MM.1S (cell line): ENCODE measurements around the gene ARHGEF12.
A peak's percentile ranks its signal among the peaks of the same experiment; 100 is the strongest.

Source experiments
- DNase-seq: peaks from one replicate; pipeline ENCODE4 v3.0.0-alpha.2; 2015
- H2AFZ ChIP-seq: fragments of 300-600 bp; sonication (generic); 2 replicates; pipeline ENCODE4 v1.6.0; 2016; ENCODE audit warnings: antibody characterized with exemption, low read length
- H3F3A ChIP-seq: fragments of 300-600 bp; sonication (generic); 2 replicates; pipeline ENCODE4 v1.6.1; 2016; ENCODE audit warnings: mild to moderate bottlenecking, antibody characterized with exemption, low read length, moderate library complexity, mixed read lengths; ENCODE audit not compliant: insufficient read depth
- H3K27ac ChIP-seq: fragments of 300-600 bp; sonication (generic); 2 replicates; pipeline ENCODE4 v1.5.1; 2016; ENCODE audit warnings: mild to moderate bottlenecking, low read length
- H3K27me3 ChIP-seq: fragments of 300-600 bp; sonication (generic); replicated peaks from 2 replicates; pipeline ENCODE4 v1.6.0; 2016; ENCODE audit warnings: low read length; ENCODE audit not compliant: insufficient read depth
- H3K36me3 ChIP-seq: fragments of 300-600 bp; sonication (generic); replicated peaks from 2 replicates; pipeline ENCODE4 v1.6.1; 2016; ENCODE audit warnings: mild to moderate bottlenecking, low read length, mixed read lengths; ENCODE audit not compliant: insufficient read depth
- H3K4me1 ChIP-seq: fragments of 300-600 bp; sonication (generic); 2 replicates; pipeline ENCODE4 v1.6.1; 2016; ENCODE audit warnings: low read length, mixed read lengths
- H3K4me2 ChIP-seq: fragments of 300-600 bp; sonication (generic); 2 replicates; pipeline ENCODE4 v1.6.0; 2016; ENCODE audit warnings: low read depth, low read length
- H3K4me3 ChIP-seq: fragments of 300-600 bp; sonication (generic); 2 replicates; pipeline ENCODE4 v1.5.1; 2016; ENCODE audit warnings: low read length, mixed read lengths
- H3K79me2 ChIP-seq: fragments of 300-600 bp; sonication (generic); 2 replicates; pipeline ENCODE4 v1.6.1; 2016; ENCODE audit warnings: mixed run types, low read length, mixed read lengths
- H3K9ac ChIP-seq: fragments of 300-600 bp; sonication (generic); 2 replicates; pipeline ENCODE4 v1.6.1; 2016; ENCODE audit warnings: low read length, mixed read lengths
- H3K9me2 ChIP-seq: fragments of 300-600 bp; sonication (generic); replicated peaks from 2 replicates; pipeline ENCODE4 v1.6.1; 2016; ENCODE audit warnings: mild to moderate bottlenecking, low read length, mixed read lengths; ENCODE audit not compliant: insufficient read depth
- H3K9me3 ChIP-seq: fragments of 300-600 bp; sonication (generic); replicated peaks from 2 replicates; pipeline ENCODE4 v1.6.1; 2016; ENCODE audit warnings: mild to moderate bottlenecking, low read length, mixed read lengths; ENCODE audit not compliant: insufficient read depth
- H4K20me1 ChIP-seq: fragments of 300-600 bp; sonication (generic); 2 replicates; pipeline ENCODE4 v1.6.1; 2016; ENCODE audit warnings: mild to moderate bottlenecking, low read length, moderate library complexity, mixed read lengths; ENCODE audit not compliant: insufficient read depth
- EZH2 ChIP-seq: fragments of 300-600 bp; sonication (generic); optimal IDR thresholded peaks from 2 replicates; pipeline ENCODE3; 2017; ENCODE audit warnings: low read depth, mild to moderate bottlenecking, antibody characterized with exemption, low read length, mixed read lengths
- EZH2phosphoT487 ChIP-seq: fragments of 300-600 bp; sonication (generic); IDR thresholded peaks from 2 replicates; pipeline ENCODE4 v1.6.1; 2018; ENCODE audit warnings: antibody characterized with exemption, low read length
- TF ChIP-seq, protein P1 (sequence below): fragments of 300-600 bp; sonication (generic); IDR thresholded peaks from 2 replicates; pipeline ENCODE4 v1.5.1; 2016; ENCODE audit warnings: antibody characterized with exemption, low read length, mixed read lengths

ARHGEF12 gene

DNA sequence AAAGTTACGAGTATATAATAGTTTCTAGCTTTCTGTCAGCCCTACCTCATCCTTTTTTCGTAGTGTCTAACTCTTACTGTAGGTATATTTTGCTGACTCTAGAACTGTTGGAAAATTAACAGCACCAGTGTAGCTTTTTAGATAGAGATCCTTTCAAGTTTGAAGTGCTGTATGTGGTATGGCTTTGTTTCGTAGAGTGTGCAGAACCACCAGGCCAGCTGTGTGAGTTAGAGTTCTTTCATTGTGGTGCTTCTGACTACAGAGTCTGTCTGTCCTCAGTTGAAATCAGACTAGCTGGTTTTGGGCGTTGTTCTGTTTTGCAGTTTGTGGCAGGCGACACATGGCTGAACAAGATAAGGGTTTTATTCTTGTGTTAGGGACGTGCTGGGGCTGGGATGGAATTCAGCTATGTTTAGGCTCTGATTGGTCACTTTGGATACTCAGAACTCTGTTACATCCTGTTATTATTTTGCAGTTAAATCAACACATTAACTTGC is 3.2 kb downstream of the ARHGEF12 start:
- H3K9ac ChIP-seq = peak overlapping the region; percentile 84; the same call in 1 of the 2 replicates
- H2AFZ ChIP-seq = no peak overlapping the region
- no peaks in the 10 kb centered on the region for H4K20me1 ChIP-seq
- H3K79me2 ChIP-seq = peaks cover 72% of the 10 kb centered on the region
- 0 out of 2 replicates have a peak, but pooled peaks cover 3% of the 10 kb centered on the region for H3K36me3 ChIP-seq
- peaks cover 51% of the 10 kb centered on the region for H3F3A ChIP-seq
- TF ChIP-seq EZH2 (no peak), EZH2phosphoT487 (no peak)
- TF ChIP-seq, protein P1, sequence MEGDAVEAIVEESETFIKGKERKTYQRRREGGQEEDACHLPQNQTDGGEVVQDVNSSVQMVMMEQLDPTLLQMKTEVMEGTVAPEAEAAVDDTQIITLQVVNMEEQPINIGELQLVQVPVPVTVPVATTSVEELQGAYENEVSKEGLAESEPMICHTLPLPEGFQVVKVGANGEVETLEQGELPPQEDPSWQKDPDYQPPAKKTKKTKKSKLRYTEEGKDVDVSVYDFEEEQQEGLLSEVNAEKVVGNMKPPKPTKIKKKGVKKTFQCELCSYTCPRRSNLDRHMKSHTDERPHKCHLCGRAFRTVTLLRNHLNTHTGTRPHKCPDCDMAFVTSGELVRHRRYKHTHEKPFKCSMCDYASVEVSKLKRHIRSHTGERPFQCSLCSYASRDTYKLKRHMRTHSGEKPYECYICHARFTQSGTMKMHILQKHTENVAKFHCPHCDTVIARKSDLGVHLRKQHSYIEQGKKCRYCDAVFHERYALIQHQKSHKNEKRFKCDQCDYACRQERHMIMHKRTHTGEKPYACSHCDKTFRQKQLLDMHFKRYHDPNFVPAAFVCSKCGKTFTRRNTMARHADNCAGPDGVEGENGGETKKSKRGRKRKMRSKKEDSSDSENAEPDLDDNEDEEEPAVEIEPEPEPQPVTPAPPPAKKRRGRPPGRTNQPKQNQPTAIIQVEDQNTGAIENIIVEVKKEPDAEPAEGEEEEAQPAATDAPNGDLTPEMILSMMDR = no peak
- peaks cover 28% of the 10 kb centered on the region for H3K4me1 ChIP-seq
- peak overlapping the region; percentile 32 for H3K4me3 ChIP-seq
- H3K9me3 ChIP-seq = no peaks in the 10 kb centered on the region
- H3K4me2 ChIP-seq = peak overlapping the region; percentile 59
- H3K27ac ChIP-seq = peak overlapping the region; percentile 34; the same call in 1 of the 2 replicates
- DNase-seq = peak; percentile 60
- no peaks in the 10 kb centered on the region for H3K9me2 ChIP-seq
- no peaks in the 10 kb centered on the region for H3K27me3 ChIP-seq

- no peak for DNase-seq
- Histone ChIP-seq H3K4me1 (peaks cover 35% of the 10 kb centered on the region), H3K9me2 (no peaks in the 10 kb centered on the region), H2AFZ (no peak overlapping the region), H3K79me2 (peaks cover 78% of the 10 kb centered on the region), H3K36me3 (0 out of 2 replicates have a peak, but pooled peaks cover 3% of the 10 kb centered on the region), H3K4me2 (peak overlapping the region; percentile 59), H3K9me3 (no peaks in the 10 kb centered on the region), H3K4me3 (peak overlapping the region; percentile 32; the same call in 1 of the 2 replicates), H3K9ac (no peak overlapping the region), H4K20me1 (no peaks in the 10 kb centered on the region), H3K27ac (no peak overlapping the region), H3K27me3 (no peaks in the 10 kb centered on the region), H3F3A (peaks cover 55% of the 10 kb centered on the region)
- TF ChIP-seq EZH2phosphoT487 = no peak
- TF ChIP-seq, protein P1 = no peak
- TF ChIP-seq EZH2 = no peak
Observed at GRCh38 chr11:120340529-120340928, 4.3 kb downstream of the ARHGEF12 start.

- H2AFZ ChIP-seq = no peak overlapping the region
- no peak for DNase-seq
- H3K4me3 ChIP-seq = no peak overlapping the region
- TF ChIP-seq EZH2 = no peak
- TF ChIP-seq, protein P1 = no peak
- no peak for TF ChIP-seq EZH2phosphoT487
- peaks cover 87% of the 10 kb centered on the region for H3K79me2 ChIP-seq
- H3K27ac ChIP-seq = no peak overlapping the region
- peak overlapping the region; percentile 88; the same call in 1 of the 2 replicates for H3K4me2 ChIP-seq
- no peaks in the 10 kb centered on the region for H3K9me2 ChIP-seq
- peaks cover 49% of the 10 kb centered on the region for H3K4me1 ChIP-seq
- no peaks in the 10 kb centered on the region for H4K20me1 ChIP-seq
- no peaks in the 10 kb centered on the region for H3K9me3 ChIP-seq
- peaks cover 50% of the 10 kb centered on the region for H3F3A ChIP-seq
- no peak overlapping the region for H3K9ac ChIP-seq
- H3K27me3 ChIP-seq = no peaks in the 10 kb centered on the region
- H3K36me3 ChIP-seq = 0 out of 2 replicates have a peak, but pooled peaks cover 3% of the 10 kb centered on the region
Observed at GRCh38 chr11:120342226-120342625, 6.0 kb downstream of the ARHGEF12 start.
